K562 (cell line): ENCODE measurements around the gene TMEM184A. TPM values are rescaled to one million over a fixed set of nuclear protein-coding genes. Genes with fewer than 3 reads are reported as not detected.

Experiments used
- ASH1L ChIP-seq: fragments of 450-650 bp; IDR thresholded peaks from 2 replicates; pipeline ENCODE4 v1.6.1; 2018; ENCODE audit warnings: borderline replicate concordance, mild to moderate bottlenecking, low read depth; ENCODE audit not compliant: partially characterized antibody
- ATF7 ChIP-seq: fragments of 450-650 bp; IDR thresholded peaks from 2 replicates; pipeline ENCODE4 v1.7.1; 2014; ENCODE audit warnings: mild to moderate bottlenecking, moderate library complexity
- GTF2F1 ChIP-seq: IDR thresholded peaks from 2 replicates; pipeline ENCODE4 v1.6.1; 2011; ENCODE audit warnings: low read depth, low read length, improper control_type of control experiment
- NFE2 ChIP-seq: IDR thresholded peaks from 2 replicates; pipeline ENCODE4 v1.6.1; 2014; ENCODE audit warnings: antibody characterized with exemption, low read depth
- RHOXF2B ChIP-seq: fragments of 250-450 bp; sonication (Bioruptor Pico); conservative IDR thresholded peaks from 2 replicates; pipeline ENCODE4 v1.5.1; 2021
- SETDB1 ChIP-seq: IDR thresholded peaks from one replicate; pipeline ENCODE4 v1.6.1; 2012; ENCODE audit warnings: low read length, control low read depth, inconsistent platforms
- ZBTB12 ChIP-seq: fragments of 250-450 bp; sonication (Bioruptor Pico); IDR thresholded peaks from 2 replicates; pipeline ENCODE4 v1.4.0; 2020
- ZNF217 ChIP-seq: sonication (generic); formaldehyde crosslinking; IDR thresholded peaks from 2 replicates; pipeline ENCODE4 v1.8.0; 2022; ENCODE audit warnings: mild to moderate bottlenecking, missing genetic modification reagents
- ZNF79 ChIP-seq: fragments of 250-450 bp; sonication (Bioruptor Pico); IDR thresholded peaks from 2 replicates; pipeline ENCODE4 v1.4.0; 2020; ENCODE audit warnings: low read depth, mild to moderate bottlenecking, moderate library complexity
- polyA plus RNA-seq, 8 experiments: library from polyadenylated mRNA; depleted of rRNA in 4 of 8; stranded (reverse) in 5 of 8; unstranded in 3 of 8; fragments of >200 nt; fragmentation: Nextera tagmentation in 2 of 8; fragmentation: Illumina TruSeq in 1 of 8; extraction: Ambion mirVana in 2 of 8; extraction: Trizol in 1 of 8; gene quantifications; 2 replicates each; pipeline versions ENCODE4 v1.2.1 to v1.2.3, GENCODE V29; 2011 to 2014; ENCODE audit warnings: inconsistent platforms in 1 of 8, missing spikeins in 1 of 8
- total RNA-seq, 7 experiments: library from RNA; depleted of rRNA in 6 of 7; stranded (reverse); fragments of >200 nt in 6 of 7; fragmentation: Illumina TruSeq in 2 of 7; extraction: Trizol in 2 of 7; gene quantifications; 2 replicates each; pipeline versions ENCODE4 v1.2.1 to v1.2.3, GENCODE V29; 2011 to 2021; ENCODE audit warnings: low replicate concordance in 1 of 7
- TF ChIP-seq, protein P1 (sequence below): sonication (generic); formaldehyde crosslinking; IDR thresholded peaks from 2 replicates; pipeline ENCODE4 v1.8.1; 2022; ENCODE audit warnings: missing genetic modification reagents
- TF ChIP-seq, protein P2 (sequence below): IDR thresholded peaks from 2 replicates; pipeline ENCODE4 v1.6.1; 2014; ENCODE audit warnings: antibody characterized with exemption
- TF ChIP-seq, protein P3 (sequence below): fragments of 200-600 bp; sonication (generic); IDR thresholded peaks from one replicate; pipeline ENCODE4 v1.6.1; 2012; ENCODE audit warnings: mild to moderate bottlenecking, low read depth, low read length, inconsistent platforms

Gene TMEM184A
- total and polyA plus RNA-seq, 9 of the 15 experiments (the other 6 are each of a cell fraction or from before 2014, with no cell fraction given), result 0.10 to 0.18 (median 0.11) TPM; not detected in 6

GRCh38 chr7:1569833-1570632 is 14.0 kb upstream of the TMEM184A start, which contains the start of gene PSMG3 (continued):
- TF ChIP-seq ZBTB12, result no peak
- TF ChIP-seq SETDB1, result no peak
- peak; percentile 63 for TF ChIP-seq GTF2F1
- no peak for TF ChIP-seq RHOXF2B (CRISPR knock-in tag)
- TF ChIP-seq, protein P1, sequence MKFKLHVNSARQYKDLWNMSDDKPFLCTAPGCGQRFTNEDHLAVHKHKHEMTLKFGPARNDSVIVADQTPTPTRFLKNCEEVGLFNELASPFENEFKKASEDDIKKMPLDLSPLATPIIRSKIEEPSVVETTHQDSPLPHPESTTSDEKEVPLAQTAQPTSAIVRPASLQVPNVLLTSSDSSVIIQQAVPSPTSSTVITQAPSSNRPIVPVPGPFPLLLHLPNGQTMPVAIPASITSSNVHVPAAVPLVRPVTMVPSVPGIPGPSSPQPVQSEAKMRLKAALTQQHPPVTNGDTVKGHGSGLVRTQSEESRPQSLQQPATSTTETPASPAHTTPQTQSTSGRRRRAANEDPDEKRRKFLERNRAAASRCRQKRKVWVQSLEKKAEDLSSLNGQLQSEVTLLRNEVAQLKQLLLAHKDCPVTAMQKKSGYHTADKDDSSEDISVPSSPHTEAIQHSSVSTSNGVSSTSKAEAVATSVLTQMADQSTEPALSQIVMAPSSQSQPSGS (CRISPR knock-in tag), result no peak
- TF ChIP-seq NFE2, result no peak; the same call in 1 of the 2 replicates
- no peak for TF ChIP-seq ZNF217 (CRISPR knock-in tag)
- no peak for TF ChIP-seq ZNF79 (CRISPR knock-in tag)
- TF ChIP-seq, protein P2, sequence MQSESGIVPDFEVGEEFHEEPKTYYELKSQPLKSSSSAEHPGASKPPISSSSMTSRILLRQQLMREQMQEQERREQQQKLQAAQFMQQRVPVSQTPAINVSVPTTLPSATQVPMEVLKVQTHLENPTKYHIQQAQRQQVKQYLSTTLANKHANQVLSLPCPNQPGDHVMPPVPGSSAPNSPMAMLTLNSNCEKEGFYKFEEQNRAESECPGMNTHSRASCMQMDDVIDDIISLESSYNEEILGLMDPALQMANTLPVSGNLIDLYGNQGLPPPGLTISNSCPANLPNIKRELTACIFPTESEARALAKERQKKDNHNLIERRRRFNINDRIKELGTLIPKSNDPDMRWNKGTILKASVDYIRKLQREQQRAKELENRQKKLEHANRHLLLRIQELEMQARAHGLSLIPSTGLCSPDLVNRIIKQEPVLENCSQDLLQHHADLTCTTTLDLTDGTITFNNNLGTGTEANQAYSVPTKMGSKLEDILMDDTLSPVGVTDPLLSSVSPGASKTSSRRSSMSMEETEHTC, result no peak
- TF ChIP-seq, protein P3, sequence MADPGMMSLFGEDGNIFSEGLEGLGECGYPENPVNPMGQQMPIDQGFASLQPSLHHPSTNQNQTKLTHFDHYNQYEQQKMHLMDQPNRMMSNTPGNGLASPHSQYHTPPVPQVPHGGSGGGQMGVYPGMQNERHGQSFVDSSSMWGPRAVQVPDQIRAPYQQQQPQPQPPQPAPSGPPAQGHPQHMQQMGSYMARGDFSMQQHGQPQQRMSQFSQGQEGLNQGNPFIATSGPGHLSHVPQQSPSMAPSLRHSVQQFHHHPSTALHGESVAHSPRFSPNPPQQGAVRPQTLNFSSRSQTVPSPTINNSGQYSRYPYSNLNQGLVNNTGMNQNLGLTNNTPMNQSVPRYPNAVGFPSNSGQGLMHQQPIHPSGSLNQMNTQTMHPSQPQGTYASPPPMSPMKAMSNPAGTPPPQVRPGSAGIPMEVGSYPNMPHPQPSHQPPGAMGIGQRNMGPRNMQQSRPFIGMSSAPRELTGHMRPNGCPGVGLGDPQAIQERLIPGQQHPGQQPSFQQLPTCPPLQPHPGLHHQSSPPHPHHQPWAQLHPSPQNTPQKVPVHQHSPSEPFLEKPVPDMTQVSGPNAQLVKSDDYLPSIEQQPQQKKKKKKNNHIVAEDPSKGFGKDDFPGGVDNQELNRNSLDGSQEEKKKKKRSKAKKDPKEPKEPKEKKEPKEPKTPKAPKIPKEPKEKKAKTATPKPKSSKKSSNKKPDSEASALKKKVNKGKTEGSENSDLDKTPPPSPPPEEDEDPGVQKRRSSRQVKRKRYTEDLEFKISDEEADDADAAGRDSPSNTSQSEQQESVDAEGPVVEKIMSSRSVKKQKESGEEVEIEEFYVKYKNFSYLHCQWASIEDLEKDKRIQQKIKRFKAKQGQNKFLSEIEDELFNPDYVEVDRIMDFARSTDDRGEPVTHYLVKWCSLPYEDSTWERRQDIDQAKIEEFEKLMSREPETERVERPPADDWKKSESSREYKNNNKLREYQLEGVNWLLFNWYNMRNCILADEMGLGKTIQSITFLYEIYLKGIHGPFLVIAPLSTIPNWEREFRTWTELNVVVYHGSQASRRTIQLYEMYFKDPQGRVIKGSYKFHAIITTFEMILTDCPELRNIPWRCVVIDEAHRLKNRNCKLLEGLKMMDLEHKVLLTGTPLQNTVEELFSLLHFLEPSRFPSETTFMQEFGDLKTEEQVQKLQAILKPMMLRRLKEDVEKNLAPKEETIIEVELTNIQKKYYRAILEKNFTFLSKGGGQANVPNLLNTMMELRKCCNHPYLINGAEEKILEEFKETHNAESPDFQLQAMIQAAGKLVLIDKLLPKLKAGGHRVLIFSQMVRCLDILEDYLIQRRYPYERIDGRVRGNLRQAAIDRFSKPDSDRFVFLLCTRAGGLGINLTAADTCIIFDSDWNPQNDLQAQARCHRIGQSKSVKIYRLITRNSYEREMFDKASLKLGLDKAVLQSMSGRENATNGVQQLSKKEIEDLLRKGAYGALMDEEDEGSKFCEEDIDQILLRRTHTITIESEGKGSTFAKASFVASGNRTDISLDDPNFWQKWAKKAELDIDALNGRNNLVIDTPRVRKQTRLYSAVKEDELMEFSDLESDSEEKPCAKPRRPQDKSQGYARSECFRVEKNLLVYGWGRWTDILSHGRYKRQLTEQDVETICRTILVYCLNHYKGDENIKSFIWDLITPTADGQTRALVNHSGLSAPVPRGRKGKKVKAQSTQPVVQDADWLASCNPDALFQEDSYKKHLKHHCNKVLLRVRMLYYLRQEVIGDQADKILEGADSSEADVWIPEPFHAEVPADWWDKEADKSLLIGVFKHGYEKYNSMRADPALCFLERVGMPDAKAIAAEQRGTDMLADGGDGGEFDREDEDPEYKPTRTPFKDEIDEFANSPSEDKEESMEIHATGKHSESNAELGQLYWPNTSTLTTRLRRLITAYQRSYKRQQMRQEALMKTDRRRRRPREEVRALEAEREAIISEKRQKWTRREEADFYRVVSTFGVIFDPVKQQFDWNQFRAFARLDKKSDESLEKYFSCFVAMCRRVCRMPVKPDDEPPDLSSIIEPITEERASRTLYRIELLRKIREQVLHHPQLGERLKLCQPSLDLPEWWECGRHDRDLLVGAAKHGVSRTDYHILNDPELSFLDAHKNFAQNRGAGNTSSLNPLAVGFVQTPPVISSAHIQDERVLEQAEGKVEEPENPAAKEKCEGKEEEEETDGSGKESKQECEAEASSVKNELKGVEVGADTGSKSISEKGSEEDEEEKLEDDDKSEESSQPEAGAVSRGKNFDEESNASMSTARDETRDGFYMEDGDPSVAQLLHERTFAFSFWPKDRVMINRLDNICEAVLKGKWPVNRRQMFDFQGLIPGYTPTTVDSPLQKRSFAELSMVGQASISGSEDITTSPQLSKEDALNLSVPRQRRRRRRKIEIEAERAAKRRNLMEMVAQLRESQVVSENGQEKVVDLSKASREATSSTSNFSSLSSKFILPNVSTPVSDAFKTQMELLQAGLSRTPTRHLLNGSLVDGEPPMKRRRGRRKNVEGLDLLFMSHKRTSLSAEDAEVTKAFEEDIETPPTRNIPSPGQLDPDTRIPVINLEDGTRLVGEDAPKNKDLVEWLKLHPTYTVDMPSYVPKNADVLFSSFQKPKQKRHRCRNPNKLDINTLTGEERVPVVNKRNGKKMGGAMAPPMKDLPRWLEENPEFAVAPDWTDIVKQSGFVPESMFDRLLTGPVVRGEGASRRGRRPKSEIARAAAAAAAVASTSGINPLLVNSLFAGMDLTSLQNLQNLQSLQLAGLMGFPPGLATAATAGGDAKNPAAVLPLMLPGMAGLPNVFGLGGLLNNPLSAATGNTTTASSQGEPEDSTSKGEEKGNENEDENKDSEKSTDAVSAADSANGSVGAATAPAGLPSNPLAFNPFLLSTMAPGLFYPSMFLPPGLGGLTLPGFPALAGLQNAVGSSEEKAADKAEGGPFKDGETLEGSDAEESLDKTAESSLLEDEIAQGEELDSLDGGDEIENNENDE, result no peak
- TF ChIP-seq ASH1L, result no peak
- peak; percentile 86 for TF ChIP-seq ATF7
